Osteoblast (primary cell): ENCODE results near the gene MINK1. TPM values are rescaled to one million over a fixed set of nuclear protein-coding genes. Genes with fewer than 3 reads are reported as not detected.
"Not testable (repeated sequence)": the region's sequence is repeated elsewhere in the genome, so short reads cannot be mapped to it uniquely, and the experiment has no call there.

Source experiments
- DNase-seq: peaks from one replicate; pipeline ENCODE4 v3.0.0; 2011; ENCODE audit warnings: low spot score, mixed read lengths; ENCODE audit not compliant: insufficient read length; ENCODE audit errors: missing footprints
- H2AFZ ChIP-seq: 2 replicates; pipeline ENCODE4 v1.6.0; 2011; ENCODE audit warnings: mild to moderate bottlenecking, low read length
- H3K27ac ChIP-seq: 2 replicates; pipeline ENCODE4 v1.5.1; 2011; ENCODE audit warnings: mild to moderate bottlenecking, low read depth, low read length, moderate library complexity
- H3K27me3 ChIP-seq: 2 replicates; pipeline ENCODE4 v1.6.0; 2012; ENCODE audit warnings: mild to moderate bottlenecking, control low read depth, inconsistent platforms, low read length, moderate library complexity; ENCODE audit not compliant: insufficient read depth
- H3K36me3 ChIP-seq: 2 replicates; pipeline ENCODE4 v1.5.1; 2011; ENCODE audit warnings: mild to moderate bottlenecking, low read length, control low read depth, moderate library complexity; ENCODE audit not compliant: insufficient read depth
- H3K4me1 ChIP-seq: 2 replicates; pipeline ENCODE4 v1.5.1; 2011; ENCODE audit warnings: mild to moderate bottlenecking, low read length, control low read depth, moderate library complexity; ENCODE audit not compliant: insufficient read depth
- H3K4me2 ChIP-seq: 2 replicates; pipeline ENCODE4 v1.6.0; 2011; ENCODE audit warnings: mild to moderate bottlenecking, low read length; ENCODE audit not compliant: insufficient read depth
- H3K4me3 ChIP-seq: fragments of 200-600 bp; sonication (generic); 3 replicates; pipeline ENCODE4 v1.5.1; 2012; ENCODE audit warnings: mild to moderate bottlenecking, low read length, inconsistent platforms; ENCODE audit not compliant: insufficient read depth
- H3K79me2 ChIP-seq: 2 replicates; pipeline ENCODE4 v1.6.0; 2012; ENCODE audit warnings: mild to moderate bottlenecking, low read length, control low read depth, inconsistent platforms; ENCODE audit not compliant: insufficient read depth
- H3K9me3 ChIP-seq: 2 replicates; pipeline ENCODE4 v1.5.1; 2011; ENCODE audit warnings: low read depth, low read length, control low read depth
- H4K20me1 ChIP-seq: 2 replicates; pipeline ENCODE4 v1.6.0; 2012; ENCODE audit warnings: mild to moderate bottlenecking, low read length, control low read depth; ENCODE audit not compliant: insufficient read depth
- CTCF ChIP-seq: IDR thresholded peaks from 2 replicates; pipeline ENCODE4 v1.5.1; 2011; ENCODE audit warnings: mild to moderate bottlenecking, low read depth, low read length, moderate library complexity; ENCODE audit errors: extremely low read depth
- total RNA-seq: library from RNA; depleted of rRNA; stranded (reverse); fragments of >200 nt; gene quantifications from 2 replicates; pipeline ENCODE4 v1.2.3, GENCODE V29; 2012

The MINK1 gene
- total RNA-seq, 1 donor, result 34.4 TPM

GRCh38 chr17:4901108-4901647, 68.0 kb downstream of the MINK1 start:
- Histone ChIP-seq H3K4me3 (peak overlapping the region; percentile 72), H3K4me2 (peak overlapping the region; percentile 2), H3K4me1 (peaks cover 17% of the 10 kb centered on the region), H3K27ac (peak overlapping the region; percentile 17), H4K20me1 (peaks cover 7% of the 10 kb centered on the region), H2AFZ (no peak overlapping the region), H3K9me3 (no peaks in the 10 kb centered on the region), H3K36me3 (peaks cover 10% of the 10 kb centered on the region), H3K27me3 (peaks cover 8% of the 10 kb centered on the region), H3K79me2 (no peaks in the 10 kb centered on the region)
- TF ChIP-seq CTCF, result no peak
- DNase-seq, result peak; percentile 55

GRCh38 chr17:4901648-4902344, 68.7 kb downstream of the MINK1 start:
- Histone ChIP-seq H2AFZ (no peak overlapping the region), H4K20me1 (peaks cover 7% of the 10 kb centered on the region), H3K9me3 (no peaks in the 10 kb centered on the region), H3K27ac (peak overlapping the region; percentile 23), H3K4me2 (peak overlapping the region; percentile 49), H3K36me3 (peaks cover 7% of the 10 kb centered on the region), H3K27me3 (peaks cover 8% of the 10 kb centered on the region), H3K79me2 (no peaks in the 10 kb centered on the region), H3K4me1 (peaks cover 17% of the 10 kb centered on the region), H3K4me3 (peak overlapping the region; percentile 72)
- DNase-seq, result peak; percentile 90
- TF ChIP-seq CTCF, result no peak

- Histone ChIP-seq H4K20me1 (peaks cover 7% of the 10 kb centered on the region), H3K4me2 (peak overlapping the region; percentile 49), H3K27me3 (peaks cover 8% of the 10 kb centered on the region), H3K79me2 (no peaks in the 10 kb centered on the region), H3K36me3 (no peaks in the 10 kb centered on the region), H3K27ac (no peak overlapping the region), H2AFZ (no peak overlapping the region), H3K4me3 (no peak overlapping the region), H3K4me1 (peaks cover 17% of the 10 kb centered on the region), H3K9me3 (no peaks in the 10 kb centered on the region)
- DNase-seq, result peak; percentile 68
- TF ChIP-seq CTCF, result no peak
These were observed 69.4 kb downstream of the MINK1 start for GRCh38 chr17:4902540-4902939.

- peak within 1 kb of the TSS; percentile 23 for H3K27ac ChIP-seq
- no peaks in the 10 kb centered on the region for H3K36me3 ChIP-seq
- H3K79me2 ChIP-seq, result no peaks in the 10 kb centered on the region
- H3K4me2 ChIP-seq, result peak within 1 kb of the TSS; percentile 49
- no peak within 1 kb of the TSS for H2AFZ ChIP-seq
- peak; percentile 80 for TF ChIP-seq CTCF
- peaks cover 8% of the 10 kb centered on the region for H3K27me3 ChIP-seq
- peak within 1 kb of the TSS; percentile 42 for H3K4me3 ChIP-seq
- peaks cover 17% of the 10 kb centered on the region for H3K4me1 ChIP-seq
- no peaks in the 10 kb centered on the region for H3K9me3 ChIP-seq
- peaks cover 7% of the 10 kb centered on the region for H4K20me1 ChIP-seq
- DNase-seq, result peak; percentile 85
These were observed 70.1 kb downstream of the MINK1 start, which contains the start of gene CHRNE for GRCh38 chr17:4903051-4903818. TSS of gene CHRNE (minus strand) at chr17:4903098. CDS start at chr17:4903063, 35 bp downstream.

GRCh38 chr17:4906642-4907041, 73.5 kb downstream of the MINK1 start:
- H3K27me3 ChIP-seq, H3K79me2 ChIP-seq, H3K36me3 ChIP-seq, H3K4me2 ChIP-seq, H4K20me1 ChIP-seq, H3K9me3 ChIP-seq, H3K4me3 ChIP-seq, H2AFZ ChIP-seq, DNase-seq, H3K27ac ChIP-seq: not testable (repeated sequence)
- peaks cover 12% of the 10 kb centered on the region for H3K4me1 ChIP-seq
